SK-MEL-5 (cell line): ENCODE data around the gene SHISA4. TPM values are rescaled to one million over a fixed set of nuclear protein-coding genes. Genes with fewer than 3 reads are reported as not detected.
"Not testable (repeated sequence)": the region's sequence is repeated elsewhere in the genome, so short reads cannot be mapped to it uniquely, and the experiment has no call there.

Experiments used
- DNase-seq: peaks from one replicate; pipeline ENCODE4 v3.0.0-alpha.2; 2016; ENCODE audit warnings: low read depth, low spot score
- in situ Hi-C: cut with HindIII; loops from 2 replicates; pipeline ENCODE4 v1.10.0; 2016; ENCODE audit warnings: low sequenced_read_pairs, high pct_unique_total_duplicates, low pct_unique_long_range_greater_than_20kb
- total RNA-seq: library from RNA; depleted of rRNA; stranded (reverse); fragments of >200 nt; shearing (Covaris generic); gene quantifications from 2 replicates; pipeline ENCODE4 v1.2.3, GENCODE V29; 2014

SHISA4 gene
- total RNA-seq, 1 experiment from 2014 or later = 34.1 TPM

GRCh38 chr1:201893431-201893830 lies 4.7 kb downstream of the SHISA4 start:
- in situ Hi-C loops = no loop called here
- no peak for DNase-seq

- DNase-seq = no peak
- in situ Hi-C loops = no loop called here
Measured at GRCh38 chr1:201894343-201895119, 5.8 kb downstream of the SHISA4 start.

GRCh38 chr1:201895120-201895665 lies 6.5 kb downstream of the SHISA4 start:
- no peak for DNase-seq
- in situ Hi-C loops = no loop called here

GRCh38 chr1:201895913-201896807 lies 7.5 kb downstream of the SHISA4 start:
- in situ Hi-C loops = no loop called here
- DNase-seq = peak; percentile 87

DNA sequence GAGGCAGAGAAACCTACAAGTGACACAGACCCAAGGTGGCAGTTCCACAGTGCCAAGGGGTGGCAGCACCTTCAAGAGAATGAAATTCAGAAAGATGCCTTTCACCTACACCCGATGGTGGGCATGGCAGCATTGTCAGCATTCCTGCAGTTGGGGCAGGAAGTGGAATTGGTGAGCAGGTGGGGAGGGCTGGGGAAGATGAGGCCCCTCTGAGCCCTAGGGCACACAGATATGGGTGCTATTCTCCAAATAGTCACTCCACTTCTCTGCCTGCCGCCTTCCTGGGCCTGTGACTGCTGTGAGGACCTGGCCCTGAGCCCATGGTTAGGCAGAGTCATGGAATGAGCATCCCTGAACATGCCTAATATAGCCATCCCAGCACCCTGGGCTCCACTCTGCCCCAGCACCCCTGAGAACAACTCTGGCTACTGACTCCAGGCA lies 8.3 kb downstream of the SHISA4 start:
- in situ Hi-C loops = no loop called here
- no peak for DNase-seq

- DNase-seq = no peak
- in situ Hi-C loops = no loop called here
Measured at GRCh38 chr1:201898240-201898894, 9.7 kb downstream of the SHISA4 start.

GRCh38 chr1:201898992-201899391 lies 10.3 kb downstream of the SHISA4 start:
- in situ Hi-C loops = no loop called here
- no peak for DNase-seq

DNA sequence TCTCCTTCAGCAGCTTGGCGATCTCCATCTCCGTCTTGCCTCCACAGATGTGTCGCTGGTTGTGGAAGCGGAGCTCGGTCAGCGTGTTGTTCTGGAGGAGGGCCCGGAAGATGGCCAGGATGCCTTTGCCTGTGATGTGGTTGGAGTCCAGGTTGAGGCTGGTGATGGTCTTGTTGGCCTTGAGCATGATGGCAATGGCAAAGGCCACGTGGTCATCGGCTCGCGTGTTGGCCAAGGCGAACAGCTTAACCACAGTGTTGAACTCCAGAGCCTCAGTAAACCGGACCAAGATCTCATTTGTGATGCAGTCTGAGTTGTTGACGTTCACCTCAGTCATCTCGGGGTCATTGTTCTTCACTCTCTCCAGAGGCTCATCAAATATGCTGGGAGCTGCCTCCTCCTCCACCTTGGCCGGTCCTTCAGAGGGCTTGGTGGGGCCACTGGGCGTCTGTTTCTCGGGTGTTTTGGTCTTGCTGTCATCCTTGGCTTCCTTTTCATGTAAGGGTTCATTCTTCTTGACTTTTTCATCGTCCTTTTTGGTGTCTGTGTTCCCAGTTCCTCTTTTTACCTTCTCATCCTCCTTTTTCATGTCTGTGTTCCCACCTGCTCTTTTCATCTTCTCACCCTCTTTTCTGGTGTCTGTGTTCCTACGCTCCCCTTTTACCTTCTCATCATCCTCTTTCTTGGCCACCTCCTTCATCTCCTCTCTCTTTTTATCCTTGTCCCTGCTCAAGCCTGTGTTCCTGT lies 11.2 kb downstream of the SHISA4 start:
- no peak for DNase-seq
- in situ Hi-C loops = no loop called here

- no peak for DNase-seq
- in situ Hi-C loops = no loop called here
Measured at GRCh38 chr1:201900476-201900875, 11.8 kb downstream of the SHISA4 start.

- in situ Hi-C loops, DNase-seq: not testable (repeated sequence)
Measured at GRCh38 chr1:201901036-201901435, 12.3 kb downstream of the SHISA4 start.

DNA sequence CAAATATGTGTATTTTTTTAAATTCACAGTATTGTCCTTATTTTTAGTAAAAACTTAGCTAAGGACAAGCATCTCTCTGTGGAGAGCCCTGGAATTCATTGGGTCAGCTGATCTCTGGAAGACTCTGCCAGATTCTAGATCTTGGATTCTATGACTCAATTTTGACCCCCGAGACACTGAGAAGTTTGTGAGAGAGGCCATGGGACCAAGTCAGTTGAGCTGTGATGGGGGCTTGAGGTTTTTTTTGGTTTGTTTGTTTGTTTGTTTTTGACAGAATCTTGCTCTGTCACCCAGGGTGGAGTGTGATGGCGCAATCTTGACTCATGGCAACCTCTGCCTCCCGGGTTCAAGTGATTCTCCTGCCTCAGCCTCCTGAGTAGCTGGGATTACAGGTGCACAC lies 13.5 kb downstream of the SHISA4 start:
- in situ Hi-C loops = no loop called here
- DNase-seq = peak; percentile 68

DNA sequence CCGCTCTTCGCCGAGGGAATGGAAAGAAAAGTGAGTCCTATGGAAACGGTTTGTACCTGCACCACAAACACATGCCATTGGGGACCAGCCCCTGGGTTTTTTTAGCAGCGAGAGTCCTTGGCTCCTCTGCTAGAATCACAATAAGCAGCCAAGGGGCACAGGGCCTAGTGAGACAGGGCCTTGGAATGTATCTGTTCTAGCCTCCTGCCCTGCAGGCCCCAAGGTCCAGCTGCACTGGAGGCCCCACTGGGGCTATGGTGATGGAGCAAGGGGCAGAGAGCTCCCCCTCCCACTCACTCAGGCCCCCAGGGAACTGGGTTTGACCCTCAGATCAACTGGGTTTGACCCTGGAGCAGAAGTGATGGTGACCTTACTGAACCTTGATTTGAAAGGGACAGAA lies 14.4 kb downstream of the SHISA4 start:
- in situ Hi-C loops = no loop called here
- DNase-seq = no peak

- in situ Hi-C loops = no loop called here
- no peak for DNase-seq
Measured at GRCh38 chr1:201904579-201904978, 15.9 kb downstream of the SHISA4 start.

GRCh38 chr1:201905234-201905890 lies 16.7 kb downstream of the SHISA4 start:
- in situ Hi-C loops = no loop called here
- no peak for DNase-seq

GRCh38 chr1:201906336-201906735 lies 17.6 kb downstream of the SHISA4 start:
- no peak for DNase-seq
- in situ Hi-C loops = no loop called here

GRCh38 chr1:201907621-201908020 lies 18.9 kb downstream of the SHISA4 start:
- in situ Hi-C loops = no loop called here
- no peak for DNase-seq
